GM21528 (cell line): ENCODE results near the gene LRP1B.
"Not testable (repeated sequence)": the region's sequence is repeated elsewhere in the genome, so short reads cannot be mapped to it uniquely, and the experiment has no call there.

Source experiments
- ATAC-seq: cut with Tn5 transposase; IDR thresholded peaks from one replicate; pipeline ENCODE4 v1.9.1; 2021; ENCODE audit warnings: mild to moderate bottlenecking, moderate library complexity; ENCODE audit not compliant: unreplicated experiment, low FRiP score

LRP1B gene

DNA sequence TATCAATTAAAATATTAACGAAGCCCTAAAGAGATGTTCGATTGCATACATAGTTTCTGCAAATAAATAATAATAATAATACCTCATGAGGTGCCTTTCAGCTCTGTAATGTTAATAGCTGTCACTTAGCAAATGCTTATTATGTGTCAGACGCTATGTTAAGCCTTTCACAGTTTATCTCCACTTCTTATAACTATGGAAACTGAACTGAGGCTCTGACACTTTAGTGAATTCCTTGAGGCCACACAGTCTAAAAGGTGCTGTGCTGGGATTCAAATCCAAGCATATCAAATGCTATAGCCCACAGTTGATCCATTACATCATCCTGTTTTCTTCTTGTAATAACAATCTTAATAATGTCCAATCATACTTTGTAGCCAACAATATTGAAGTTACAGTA lies 1779.1 kb downstream of the LRP1B start:
- no peak for ATAC-seq

DNA sequence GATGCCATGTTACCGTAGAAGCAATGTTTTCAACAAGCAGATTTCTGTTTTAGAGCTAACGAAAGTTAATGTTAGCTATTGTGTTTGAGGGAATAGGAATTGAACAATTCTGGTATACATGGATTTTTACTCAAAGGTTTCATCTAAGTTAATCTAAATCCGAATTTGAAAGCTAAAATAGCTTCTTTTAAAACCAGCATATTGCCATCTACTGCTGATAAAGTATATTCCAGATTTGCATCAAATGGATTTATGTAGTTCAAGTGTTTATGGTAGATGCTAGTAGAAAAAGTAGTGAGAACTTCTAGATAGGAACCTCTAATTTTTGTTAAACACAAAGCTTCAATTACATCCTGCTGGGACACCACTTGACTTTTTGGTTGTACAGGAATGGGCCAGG lies 1781.1 kb downstream of the LRP1B start:
- no peak for ATAC-seq

DNA sequence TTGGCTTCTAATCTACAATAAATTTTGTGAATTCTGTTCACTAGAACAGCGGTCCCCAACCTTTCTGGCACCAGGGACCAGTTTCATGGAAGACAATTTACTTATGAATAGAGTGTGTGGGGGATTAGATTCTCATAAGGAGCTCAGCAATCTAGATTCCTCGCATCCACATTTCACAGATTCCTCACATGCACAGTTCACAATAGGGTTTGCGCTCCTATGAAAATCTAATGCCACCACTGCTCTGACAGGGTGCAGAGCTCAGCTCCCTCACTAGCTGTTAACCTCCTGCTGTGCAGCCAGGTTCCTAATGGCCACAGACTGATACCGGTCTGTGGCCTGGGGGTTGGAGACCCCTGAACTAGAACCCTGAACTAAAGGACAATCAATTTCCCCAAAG lies 1782.0 kb downstream of the LRP1B start:
- ATAC-seq, result no peak

DNA sequence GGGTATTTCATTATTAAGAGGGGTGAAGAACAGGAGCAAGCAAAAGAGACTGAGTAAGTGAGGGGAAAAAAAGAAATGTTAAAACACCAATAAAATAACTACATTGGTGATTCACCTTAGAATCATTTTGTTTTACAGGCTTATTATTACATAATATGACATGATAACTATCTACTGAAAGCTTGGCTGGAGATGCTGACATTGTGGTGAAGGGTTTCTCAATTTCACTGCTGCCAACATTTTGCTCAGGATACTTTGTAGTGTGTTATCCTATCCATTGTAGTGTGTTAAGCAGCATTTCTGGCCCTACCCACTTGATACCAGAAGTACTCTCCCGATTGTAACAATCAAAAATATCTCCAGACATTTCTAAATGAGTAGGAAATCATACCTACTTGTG lies 1786.0 kb downstream of the LRP1B start:
- no peak for ATAC-seq

DNA sequence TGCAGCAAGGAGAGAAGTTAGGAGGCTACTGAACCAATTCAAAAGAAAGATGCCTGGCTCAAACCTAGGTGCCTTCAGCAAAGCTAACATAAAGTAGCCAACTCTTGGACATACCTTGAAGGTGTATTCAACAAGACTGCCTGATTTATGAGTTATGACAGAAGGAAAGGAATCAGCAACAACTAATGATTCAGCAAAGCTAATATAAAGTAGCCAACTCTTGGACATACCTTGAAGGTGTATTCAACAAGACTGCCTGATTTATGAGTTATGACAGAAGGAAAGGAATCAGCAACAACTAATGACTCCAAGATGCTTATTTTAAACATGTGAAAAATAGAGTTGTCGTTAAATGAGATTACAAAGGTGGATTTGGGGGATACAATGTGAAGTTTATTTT lies 1786.5 kb downstream of the LRP1B start:
- ATAC-seq, result not testable (repeated sequence)

DNA sequence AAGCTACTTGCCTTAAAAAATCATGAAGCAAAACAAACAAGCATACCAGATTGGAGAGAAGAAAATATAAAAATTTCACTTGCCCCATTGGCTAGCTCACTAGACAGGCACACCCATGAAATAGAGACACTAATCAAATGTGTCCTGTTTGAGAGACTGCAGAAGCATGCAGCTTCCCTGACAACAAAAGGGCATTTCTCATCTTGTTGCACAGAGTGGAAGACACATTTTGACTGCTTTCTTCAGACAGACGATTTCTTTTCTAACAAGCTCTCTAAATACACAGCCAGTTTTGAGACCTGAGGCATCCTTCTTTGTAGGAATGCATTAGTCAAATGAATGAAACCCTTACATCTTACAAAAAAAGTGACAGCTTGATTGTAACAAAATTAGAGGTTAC lies 1792.0 kb downstream of the LRP1B start:
- no peak for ATAC-seq

DNA sequence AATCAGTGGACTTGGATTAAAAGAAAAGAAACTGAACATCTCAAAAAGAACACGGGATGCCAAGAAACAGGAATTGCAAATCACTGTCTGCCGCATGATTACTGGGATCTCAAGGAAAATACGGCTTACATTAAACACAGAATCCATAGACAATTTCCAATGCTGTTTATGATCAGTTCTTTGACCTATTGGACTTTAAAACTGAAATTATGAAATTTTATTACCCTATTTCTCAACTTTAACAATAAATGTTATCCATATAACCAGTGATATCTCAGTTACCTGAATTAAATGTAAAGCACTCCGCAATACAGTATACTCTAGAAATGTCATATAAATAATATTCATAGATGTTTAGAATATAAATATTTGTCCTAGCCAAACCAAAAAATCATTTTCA lies 1793.8 kb downstream of the LRP1B start:
- no peak for ATAC-seq

DNA sequence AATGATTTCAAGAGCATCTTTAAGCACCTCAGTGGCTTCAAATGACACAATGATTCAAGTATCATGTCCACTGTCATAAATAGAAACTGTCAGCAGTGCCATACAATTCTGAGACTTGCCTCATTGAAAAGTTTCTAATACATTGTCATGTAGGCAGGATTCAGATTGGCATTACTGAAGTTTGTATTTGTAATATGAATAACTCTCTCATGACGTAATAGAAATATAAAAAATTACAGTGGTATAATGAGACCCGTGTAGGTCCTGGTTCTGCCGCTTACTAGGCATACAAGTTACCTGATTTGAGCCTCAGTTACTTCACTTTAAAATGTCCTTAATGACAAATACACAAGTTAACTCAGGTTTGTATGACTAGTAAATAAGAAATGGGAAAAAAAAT lies 1814.5 kb downstream of the LRP1B start:
- ATAC-seq, result no peak

DNA sequence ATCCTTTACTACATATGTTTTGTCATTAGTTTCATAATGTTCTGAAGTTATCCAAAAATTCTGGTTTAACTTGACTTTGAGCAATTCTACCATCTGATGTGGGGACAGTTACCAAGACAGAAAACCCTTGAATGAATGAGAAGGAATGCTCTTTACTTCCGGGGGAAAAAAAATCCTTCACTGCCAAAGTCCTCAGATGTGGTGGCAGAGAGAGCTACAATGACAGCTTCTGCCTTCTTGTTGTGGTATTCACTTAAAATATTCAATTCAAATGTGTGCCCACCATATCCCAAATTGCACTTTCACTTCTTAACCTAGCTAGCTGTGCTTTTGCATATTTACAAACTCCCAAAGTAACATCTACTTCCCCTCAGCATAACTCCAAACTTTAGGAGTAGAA lies 1818.9 kb downstream of the LRP1B start:
- no peak for ATAC-seq

DNA sequence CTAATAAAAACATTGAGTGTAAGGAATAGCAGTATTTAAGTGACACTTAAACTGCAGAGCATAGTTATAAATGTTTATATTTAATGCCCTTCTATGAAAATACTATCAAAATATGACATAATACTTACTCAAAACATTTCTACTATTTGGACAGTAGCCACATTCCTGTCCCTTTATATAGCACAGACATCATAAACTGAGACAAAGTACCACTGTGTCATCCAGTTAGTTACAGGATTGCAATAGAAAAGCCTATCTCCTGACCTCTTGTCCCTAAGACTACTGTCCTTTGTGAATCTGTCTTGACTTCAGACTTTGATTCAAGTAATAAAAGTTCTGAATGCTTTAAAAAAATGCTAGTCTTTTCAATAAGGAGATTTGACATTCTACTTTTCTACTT lies 1822.1 kb downstream of the LRP1B start:
- no peak for ATAC-seq

DNA sequence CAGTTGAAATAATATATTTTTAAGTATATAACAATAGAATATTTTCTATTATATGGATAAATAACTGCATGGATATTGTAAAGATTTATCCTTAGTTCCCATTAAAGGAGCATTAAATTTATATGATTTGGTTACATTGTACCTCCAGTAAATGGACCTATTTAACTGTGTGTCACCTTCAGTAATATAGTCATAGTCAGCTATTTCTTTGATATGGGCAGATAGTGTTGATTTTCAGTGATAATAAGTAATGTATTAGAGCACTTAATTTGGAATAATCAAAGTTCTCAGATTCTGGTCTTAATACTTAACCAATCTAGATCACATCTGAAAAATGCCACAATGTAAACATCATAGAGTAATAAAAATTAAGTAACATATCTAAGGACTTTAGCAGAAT lies 1823.3 kb downstream of the LRP1B start:
- no peak for ATAC-seq

DNA sequence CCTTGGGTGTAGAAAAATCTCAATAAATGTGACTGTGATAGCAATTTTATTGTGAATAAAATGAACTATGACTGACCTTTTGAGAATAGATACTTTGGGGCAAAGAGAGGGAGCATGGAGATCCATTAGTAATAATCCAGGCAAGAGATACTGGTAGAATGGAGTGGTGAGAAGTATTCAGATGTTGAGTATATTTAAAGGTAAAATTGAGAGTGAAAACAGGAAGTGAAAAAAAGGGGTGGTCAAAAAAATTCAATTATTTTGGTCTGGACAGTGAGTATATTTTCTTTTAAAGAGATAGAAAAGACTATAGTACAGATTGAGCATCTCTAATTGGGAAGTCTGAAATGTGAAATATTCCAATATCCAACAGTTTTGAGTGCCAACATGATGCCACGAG lies 1835.0 kb downstream of the LRP1B start:
- ATAC-seq, result no peak

DNA sequence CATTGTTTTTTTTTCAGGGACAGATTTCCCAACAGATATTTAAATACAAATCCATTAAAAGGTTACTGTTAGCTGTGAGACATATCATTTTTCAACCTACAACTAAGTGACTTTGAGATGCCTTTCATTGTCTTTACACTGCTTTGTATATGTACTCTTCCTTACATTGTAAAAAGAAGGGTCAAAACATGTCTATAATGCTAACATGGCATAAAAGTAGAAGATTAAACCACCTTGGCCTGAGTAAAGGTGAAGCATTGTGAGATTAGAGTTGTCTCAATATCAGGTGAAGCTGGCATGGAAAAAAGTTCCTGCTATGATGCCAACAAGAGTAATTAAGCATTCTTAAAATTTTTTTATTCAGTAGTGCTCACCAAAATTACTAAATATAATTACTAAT lies 1842.1 kb downstream of the LRP1B start:
- no peak for ATAC-seq

DNA sequence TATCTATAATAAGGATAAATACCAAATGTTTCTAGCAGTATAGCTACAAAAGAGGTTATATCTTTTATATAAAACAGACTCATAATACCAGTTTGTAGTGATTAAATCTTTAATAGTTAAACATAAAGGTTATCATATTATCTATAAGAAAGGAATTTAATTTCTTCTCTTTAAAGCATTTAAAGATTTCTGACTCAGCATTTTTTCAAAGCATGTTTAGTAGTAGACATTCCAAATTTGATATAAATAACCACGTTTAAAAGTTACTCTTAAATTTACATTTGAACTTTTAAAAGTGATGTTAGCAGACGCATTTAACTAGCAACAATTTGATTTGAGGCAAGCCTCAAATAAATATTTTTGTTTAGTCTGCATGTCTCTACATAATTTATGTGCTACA lies 1842.6 kb downstream of the LRP1B start:
- ATAC-seq, result no peak

DNA sequence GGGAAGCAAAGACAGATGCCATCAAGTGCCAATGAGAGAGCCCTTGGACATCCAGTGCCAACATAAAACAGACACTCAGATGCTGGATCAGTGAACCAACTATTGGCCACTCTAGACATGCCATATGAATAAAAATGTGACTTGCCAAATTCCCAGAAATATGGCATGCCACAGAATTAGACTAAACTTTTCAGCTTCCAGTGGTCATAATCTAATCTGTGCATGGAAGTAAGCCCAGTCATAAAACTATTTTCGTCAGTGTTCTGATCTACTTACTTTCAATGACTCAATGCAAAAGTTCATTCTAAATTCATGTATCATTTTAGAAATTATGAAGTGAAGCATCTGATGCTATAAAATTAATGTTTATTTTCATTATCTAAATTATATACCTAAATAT lies 1844.4 kb downstream of the LRP1B start:
- ATAC-seq, result no peak

DNA sequence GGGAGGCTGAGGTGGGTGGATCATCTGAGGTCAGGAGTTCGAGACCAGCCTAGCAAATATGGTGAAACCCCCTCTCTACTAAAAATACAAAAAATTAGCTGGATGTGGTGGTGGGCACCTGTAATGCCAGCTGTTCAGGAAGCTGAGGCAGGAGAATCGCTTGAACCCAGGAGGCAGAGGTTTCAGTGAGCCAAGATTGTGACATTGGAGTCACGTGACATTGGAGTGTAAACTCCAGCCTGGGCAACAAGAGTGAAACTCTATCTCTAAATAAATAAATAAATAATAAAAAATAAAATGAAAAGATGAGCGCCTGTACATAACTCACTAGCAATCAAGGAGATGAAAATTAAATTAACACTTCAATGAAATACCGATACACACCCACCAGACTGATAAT lies 1853.5 kb downstream of the LRP1B start:
- not testable (repeated sequence) for ATAC-seq

DNA sequence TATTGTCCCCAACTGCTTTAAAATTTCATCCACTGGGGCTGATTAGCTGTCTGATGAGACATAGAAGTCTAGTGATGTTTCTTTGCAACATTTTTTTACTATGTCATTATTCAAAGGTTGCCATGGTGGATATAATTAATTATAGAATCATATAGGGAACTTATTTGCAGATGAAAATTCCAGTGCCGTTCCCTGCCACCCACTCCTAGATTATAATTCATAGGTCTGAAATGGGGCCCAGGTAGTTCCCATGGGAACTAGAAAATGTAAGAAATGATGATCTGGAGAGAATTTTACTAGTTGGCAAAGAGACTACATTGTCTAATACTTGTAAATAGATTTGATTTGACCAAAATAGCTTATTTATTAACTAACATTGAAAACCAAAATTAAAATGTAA lies 1854.2 kb downstream of the LRP1B start:
- no peak for ATAC-seq

DNA sequence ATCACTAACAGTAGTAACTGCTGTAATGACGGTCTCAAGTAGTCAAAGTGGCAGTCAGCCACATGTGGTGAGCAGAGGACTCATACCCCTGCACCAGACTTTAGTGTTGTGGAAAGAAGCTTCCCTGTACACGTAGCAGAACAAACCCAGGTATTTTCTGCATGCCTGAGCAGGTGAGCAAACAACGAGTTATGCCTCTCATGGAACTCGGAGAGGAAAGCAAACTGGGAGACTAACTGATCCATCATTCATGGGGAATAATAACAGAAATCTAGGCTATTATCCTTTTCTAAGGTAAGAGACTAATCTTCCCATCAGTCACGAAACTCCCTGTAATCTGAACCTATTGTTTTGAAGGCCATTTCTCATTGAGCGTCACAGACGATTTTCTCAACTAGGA lies 1855.4 kb downstream of the LRP1B start:
- no peak for ATAC-seq

DNA sequence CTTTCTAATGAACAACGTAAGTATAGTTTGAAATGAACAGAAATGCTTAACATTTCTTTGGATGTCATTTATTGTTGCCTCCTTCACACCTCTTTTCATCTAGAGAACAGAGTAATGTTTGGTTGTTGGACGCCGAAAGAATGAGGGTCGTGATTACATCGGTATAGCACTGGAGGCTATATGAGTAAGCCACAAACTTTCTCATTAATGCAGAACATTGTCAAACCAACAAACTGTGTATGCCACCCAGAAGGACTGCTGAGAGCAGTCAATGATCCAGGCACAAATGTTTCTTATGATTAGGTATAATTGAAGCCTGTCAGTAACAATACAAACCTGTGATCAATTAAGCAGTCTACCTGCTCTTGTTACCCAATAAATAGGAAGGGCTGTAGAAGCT lies 1855.9 kb downstream of the LRP1B start:
- ATAC-seq, result no peak

DNA sequence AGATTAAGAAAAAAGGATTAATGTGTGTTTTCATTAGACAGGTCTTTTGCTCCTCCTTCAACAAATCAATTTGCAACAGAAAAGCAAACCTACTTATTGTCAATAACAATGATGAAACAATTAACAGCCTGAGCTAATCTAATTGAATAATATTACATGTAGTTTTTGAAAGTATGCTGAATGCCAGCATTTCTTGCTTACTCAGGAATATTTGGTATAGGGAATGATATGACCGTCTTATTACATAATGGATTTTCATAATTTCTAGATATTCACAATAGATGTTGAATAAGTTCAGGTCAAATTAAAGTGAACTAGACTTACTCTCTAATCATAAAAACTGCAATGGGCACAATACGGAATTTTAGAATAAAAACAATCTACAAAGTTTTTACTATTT lies 1856.9 kb downstream of the LRP1B start:
- ATAC-seq, result no peak

DNA sequence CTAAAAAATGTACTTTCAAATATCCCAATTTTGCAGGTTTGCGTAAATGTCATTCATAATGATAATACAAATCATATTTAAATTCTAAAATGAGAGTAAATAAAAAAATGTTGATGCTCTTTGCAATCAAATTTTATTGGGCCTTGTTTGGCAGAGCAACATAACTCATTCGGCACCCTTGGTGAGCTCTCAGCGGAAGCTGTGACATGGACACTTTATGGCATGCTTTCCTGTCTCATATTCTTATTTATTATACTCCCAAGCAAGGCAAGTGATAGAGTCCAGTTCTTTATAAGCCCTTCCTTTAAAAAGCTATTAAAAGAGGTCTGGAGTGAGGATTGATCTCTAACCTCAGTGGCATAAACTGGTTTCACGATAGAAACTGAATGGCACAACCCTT lies 1857.4 kb downstream of the LRP1B start:
- ATAC-seq, result no peak

DNA sequence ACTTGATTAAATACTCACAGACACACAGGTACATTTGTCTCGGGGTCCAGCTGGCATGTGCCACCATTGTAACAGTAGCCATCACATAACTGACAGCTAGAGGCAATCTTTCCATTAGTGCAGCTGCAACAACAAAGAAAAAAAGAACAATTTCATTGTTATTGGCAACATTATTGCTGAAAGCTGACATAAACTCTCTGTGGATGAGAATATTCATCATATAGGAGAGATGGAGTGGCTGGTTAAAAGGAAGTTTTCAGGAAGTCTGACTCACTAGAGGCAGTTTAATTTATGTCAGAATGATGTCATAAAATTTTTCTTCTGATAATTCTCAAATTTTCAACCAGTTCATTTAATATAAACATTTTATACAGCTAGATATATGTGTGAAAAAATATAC lies 1860.6 kb downstream of the LRP1B start:
- no peak for ATAC-seq

DNA sequence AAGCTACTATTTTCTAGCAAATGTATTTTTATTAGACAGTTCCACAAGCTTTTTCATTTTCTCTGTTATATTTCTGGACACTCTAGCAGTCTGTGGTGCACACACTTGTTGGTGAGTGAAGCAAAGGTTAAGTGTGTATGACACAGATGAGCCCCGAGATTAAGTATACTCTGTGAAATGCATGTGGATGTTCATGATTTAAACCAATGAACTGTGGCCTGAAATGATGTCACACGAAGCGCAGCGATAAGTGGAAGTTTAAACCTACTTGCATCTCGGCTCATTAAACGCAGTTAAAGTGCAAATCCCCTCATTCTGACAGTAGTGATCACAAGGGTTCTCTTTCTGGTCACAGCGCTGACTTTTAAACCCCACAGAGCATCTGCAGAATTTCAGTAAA lies 1861.8 kb downstream of the LRP1B start:
- no peak for ATAC-seq

DNA sequence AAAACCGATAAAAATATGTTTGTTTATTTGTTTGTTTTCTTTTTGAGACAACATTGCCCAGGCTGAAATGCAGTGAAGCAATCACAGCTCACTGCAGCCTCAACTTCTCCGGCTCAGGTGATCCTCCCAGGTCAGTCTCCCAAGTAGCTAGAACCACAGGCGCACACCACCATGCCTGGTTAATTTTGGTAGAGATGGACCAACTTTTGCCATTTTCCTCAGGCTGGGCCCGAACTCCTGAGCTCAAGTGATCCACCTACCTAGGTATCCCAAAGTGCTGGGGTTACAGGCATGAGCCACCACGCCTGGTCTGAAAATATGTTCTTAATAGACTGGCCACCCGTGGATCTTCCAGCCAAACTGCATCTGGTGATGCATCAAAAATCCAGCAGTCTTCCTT lies 1867.9 kb downstream of the LRP1B start:
- ATAC-seq, result no peak
